Measurements from ENCODE around the gene DERL3. TPM values are rescaled to one million over a fixed set of nuclear protein-coding genes. Genes with fewer than 3 reads are reported as not detected.

The DERL3 gene
- total and polyA plus RNA-seq, 11 donors, result 0.24 to 12.7 (median 1.7) TPM

DNA sequence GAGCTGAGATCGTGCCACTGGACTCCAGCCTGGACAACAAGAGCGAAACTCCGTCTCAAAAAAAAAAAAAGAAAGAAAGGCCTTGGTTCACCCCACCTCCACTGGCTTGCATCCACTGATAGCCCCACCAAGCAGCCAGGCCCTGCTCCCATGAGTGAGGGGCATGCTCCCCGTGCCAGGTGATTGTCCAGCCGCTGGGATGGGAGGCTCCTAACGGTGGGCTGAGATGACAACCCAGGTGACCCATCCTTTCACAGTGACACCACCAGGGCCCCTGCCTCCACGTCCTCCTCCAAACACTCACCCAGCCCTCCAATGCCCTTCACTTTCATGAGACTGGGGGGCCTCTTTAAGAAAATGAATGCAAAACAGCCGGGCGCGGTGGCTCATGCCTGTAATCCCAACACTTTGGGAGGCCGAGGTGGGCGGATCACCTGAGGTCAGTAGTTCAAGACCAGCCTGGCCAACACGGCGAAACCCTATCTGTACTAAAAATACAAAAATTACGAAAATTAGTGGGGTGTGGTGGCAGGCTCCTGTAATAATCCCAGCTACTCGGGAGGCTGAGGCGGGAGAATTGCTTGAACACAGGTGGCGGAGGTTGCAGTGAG, 8.6 kb upstream of the DERL3 start:
- Histone ChIP-seq H3K4me1 (peaks cover 3 to 54% (median 37%) of the 10 kb centered on the region in 12 donors), H3K36me3 (no peaks in the 10 kb centered on the region), H3K27ac (peak overlapping the region in 6 of 12 donors; percentile 61 to 80 (median 70)), H3K27me3 (no peaks in the 10 kb centered on the region), H3K9me3 (no peaks in the 10 kb centered on the region), H3K4me3 (no peak overlapping the region)
- intact Hi-C loops (cut with DNase I), result loop anchor here (2.0 to 10.0 kb wide), 9 partner anchors 60 to 305 kb away; partner anchors contain the start of genes CHCHD10 (in 5 of the 10), SMARCB1 (in 3 of the 10) and MMP11 (in 1 of the 10)
- DNase-seq, result peak in 1 of 5 donors; percentile 47
- no peak for TF ChIP-seq POLR2A (IDR thresholded peaks at IDR 0.05)
- TF ChIP-seq, protein P1, sequence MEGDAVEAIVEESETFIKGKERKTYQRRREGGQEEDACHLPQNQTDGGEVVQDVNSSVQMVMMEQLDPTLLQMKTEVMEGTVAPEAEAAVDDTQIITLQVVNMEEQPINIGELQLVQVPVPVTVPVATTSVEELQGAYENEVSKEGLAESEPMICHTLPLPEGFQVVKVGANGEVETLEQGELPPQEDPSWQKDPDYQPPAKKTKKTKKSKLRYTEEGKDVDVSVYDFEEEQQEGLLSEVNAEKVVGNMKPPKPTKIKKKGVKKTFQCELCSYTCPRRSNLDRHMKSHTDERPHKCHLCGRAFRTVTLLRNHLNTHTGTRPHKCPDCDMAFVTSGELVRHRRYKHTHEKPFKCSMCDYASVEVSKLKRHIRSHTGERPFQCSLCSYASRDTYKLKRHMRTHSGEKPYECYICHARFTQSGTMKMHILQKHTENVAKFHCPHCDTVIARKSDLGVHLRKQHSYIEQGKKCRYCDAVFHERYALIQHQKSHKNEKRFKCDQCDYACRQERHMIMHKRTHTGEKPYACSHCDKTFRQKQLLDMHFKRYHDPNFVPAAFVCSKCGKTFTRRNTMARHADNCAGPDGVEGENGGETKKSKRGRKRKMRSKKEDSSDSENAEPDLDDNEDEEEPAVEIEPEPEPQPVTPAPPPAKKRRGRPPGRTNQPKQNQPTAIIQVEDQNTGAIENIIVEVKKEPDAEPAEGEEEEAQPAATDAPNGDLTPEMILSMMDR (IDR thresholded peaks at IDR 0.05), result no peak
- ATAC-seq, result no peak
- WGBS, 4 donors, result 89 to 91% (median 90%) methylated on average over 18 of the region's 18 CpGs

DNA sequence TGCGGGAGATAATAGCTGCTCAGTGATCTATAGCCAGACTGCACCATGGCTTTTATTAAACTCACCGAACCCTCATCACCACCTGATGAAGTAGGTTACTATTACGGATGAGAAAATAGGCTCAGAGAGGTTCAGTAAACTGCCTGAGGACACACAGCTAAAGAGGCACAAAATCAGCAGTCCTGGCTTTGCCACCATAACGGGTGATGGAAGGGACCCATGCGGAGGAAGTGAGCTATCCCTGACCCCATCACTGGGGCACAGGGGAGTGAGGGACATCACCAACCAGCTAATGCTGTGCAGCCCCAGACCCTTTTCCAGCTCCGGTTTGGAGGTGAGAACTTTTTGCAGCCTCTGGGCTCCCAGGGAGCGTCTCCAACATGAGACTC, 7.3 kb upstream of the DERL3 start:
- Histone ChIP-seq H3K36me3 (no peaks in the 10 kb centered on the region), H3K4me1 (peaks cover 3 to 54% (median 37%) of the 10 kb centered on the region in 12 donors), H3K27ac (peak overlapping the region in 11 of 12 donors; percentile 60 to 80 (median 70)), H3K27me3 (no peaks in the 10 kb centered on the region), H3K9me3 (no peaks in the 10 kb centered on the region), H3K4me3 (no peak overlapping the region)
- TF ChIP-seq POLR2A (IDR thresholded peaks at IDR 0.05), result no peak
- TF ChIP-seq, protein P1 (IDR thresholded peaks at IDR 0.05), result no peak
- WGBS, 4 donors, result 57 to 62% (median 58%) methylated on average over 7 of the region's 7 CpGs
- DNase-seq (no peak), ATAC-seq (no peak)
- intact Hi-C loops (cut with DNase I), result loop anchor here (1.0 to 10.0 kb wide), 10 partner anchors 59 to 304 kb away; partner anchors contain the start of genes CHCHD10 (in 5 of the 10), SMARCB1 (in 3 of the 10) and MMP11 (in 1 of the 10)

DNA sequence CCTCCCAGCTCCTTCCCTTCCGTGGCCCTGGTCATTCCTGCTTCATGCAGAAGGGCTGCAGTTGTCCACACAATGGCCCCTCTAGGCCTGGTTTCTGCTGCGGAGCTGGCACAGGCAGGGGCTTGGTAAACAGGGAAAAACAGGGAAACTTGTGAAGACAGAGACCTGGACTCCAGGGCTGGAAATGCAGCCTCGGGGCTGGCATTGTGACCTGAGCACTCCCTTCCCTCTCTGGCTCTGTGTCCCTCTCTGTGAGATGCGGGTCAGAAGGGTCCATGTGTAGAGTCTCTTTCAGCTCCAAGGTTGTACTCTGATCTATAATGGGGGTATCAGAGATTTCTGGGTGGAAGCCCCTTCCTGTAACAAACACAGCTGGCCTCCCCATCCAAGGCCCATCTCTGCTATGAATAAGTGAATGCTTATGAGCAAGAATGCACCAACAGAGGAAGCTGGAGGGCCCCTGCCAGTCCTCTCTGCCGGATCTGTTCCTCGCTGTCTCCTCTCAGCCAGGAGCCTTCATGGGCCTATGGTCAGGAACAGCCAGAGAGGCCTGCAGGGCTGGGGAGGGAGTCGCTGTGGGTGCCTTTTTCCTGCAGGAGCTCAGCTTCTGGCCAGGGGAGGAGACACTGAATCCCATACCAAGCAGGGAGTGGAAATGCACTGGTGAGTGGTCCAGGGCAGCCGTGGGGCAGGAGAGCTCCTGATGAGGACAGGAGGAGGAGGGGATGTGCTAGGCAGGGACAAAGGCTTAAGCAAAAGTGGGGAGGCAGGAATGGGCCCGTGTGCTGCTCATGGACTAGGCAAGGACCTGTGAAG, 6.7 kb upstream of the DERL3 start:
- Histone ChIP-seq H3K4me1 (peaks cover 3 to 54% (median 37%) of the 10 kb centered on the region in 12 donors), H3K9me3 (no peaks in the 10 kb centered on the region), H3K27ac (peak overlapping the region in 11 of 12 donors; percentile 60 to 80 (median 70)), H3K27me3 (no peaks in the 10 kb centered on the region), H3K36me3 (no peaks in the 10 kb centered on the region), H3K4me3 (no peak overlapping the region)
- intact Hi-C loops (cut with DNase I), result loop anchor here (1.0 to 10.0 kb wide), 10 partner anchors 58 to 303 kb away; partner anchors contain the start of genes CHCHD10 (in 5 of the 10), SMARCB1 (in 3 of the 10) and MMP11 (in 1 of the 10)
- TF ChIP-seq, protein P1 (IDR thresholded peaks at IDR 0.05), result no peak
- no peak for TF ChIP-seq POLR2A (IDR thresholded peaks at IDR 0.05)
- 63 to 70% (median 67%) methylated on average over 8 to 9 of the region's 9 CpGs for WGBS, 4 donors
- ATAC-seq, result no peak
- peak in 2 of 5 donors; percentile 18 to 32 for DNase-seq

All from heart left ventricle (tissue), 16 donors.